Measurements from ENCODE around the gene CHAC1. TPM values are rescaled to one million over a fixed set of nuclear protein-coding genes. Genes with fewer than 3 reads are reported as not detected.
"Not testable (repeated sequence)": the region's sequence is repeated elsewhere in the genome, so short reads cannot be mapped to it uniquely, and the experiment has no call there.

The CHAC1 gene
- total RNA-seq, 1 donor from 2014 or later: 25.3 TPM

GRCh38 chr15:40949756-40950207 lies 3.5 kb upstream of the CHAC1 start:
- H3K36me3 ChIP-seq: no peaks in the 10 kb centered on the region
- no peaks in the 10 kb centered on the region for H3K27me3 ChIP-seq
- no peak for DNase-seq (ENCODE audit: extremely low spot score in 2 of 2)
- H3K4me1 ChIP-seq: peaks cover 20% of the 10 kb centered on the region
- intact Hi-C loops (cut with DNase I): loop anchor here (10.0 kb wide), 1 partner anchor 65 kb away; no protein-coding TSS in a partner anchor
- H3K9me3 ChIP-seq: no peaks in the 10 kb centered on the region
- H3K4me3 ChIP-seq: no peak overlapping the region
- H3K27ac ChIP-seq: no peak overlapping the region
- no peak for TF ChIP-seq POLR2AphosphoS5 (IDR thresholded peaks at IDR 0.05; ENCODE audit: insufficient read depth in 1 of 2, low read depth in 1 of 2)
- TF ChIP-seq CTCF (IDR thresholded peaks at IDR 0.05): no peak
- no peak for TF ChIP-seq POLR2A (IDR thresholded peaks at IDR 0.05)

- Histone ChIP-seq H3K27ac (no peak overlapping the region), H3K27me3 (no peaks in the 10 kb centered on the region), H3K4me3 (no peak overlapping the region), H3K9me3 (no peaks in the 10 kb centered on the region), H3K4me1 (peaks cover 20% of the 10 kb centered on the region), H3K36me3 (no peaks in the 10 kb centered on the region)
- DNase-seq (ENCODE audit: extremely low spot score in 2 of 2): no peak
- intact Hi-C loops (cut with DNase I): no loop called here
- TF ChIP-seq POLR2A (IDR thresholded peaks at IDR 0.05): no peak
- no peak for TF ChIP-seq CTCF (IDR thresholded peaks at IDR 0.05)
- no peak for TF ChIP-seq POLR2AphosphoS5 (IDR thresholded peaks at IDR 0.05; ENCODE audit: insufficient read depth in 1 of 2, low read depth in 1 of 2)
Measured at GRCh38 chr15:40951764-40952163, 1.5 kb upstream of the CHAC1 start.

- H3K27ac ChIP-seq: peak overlapping the region; percentile 58
- intact Hi-C loops (cut with DNase I): no loop called here
- H3K9me3 ChIP-seq: no peaks in the 10 kb centered on the region
- no peak for DNase-seq (ENCODE audit: extremely low spot score in 2 of 2)
- peaks cover 20% of the 10 kb centered on the region for H3K4me1 ChIP-seq
- H3K27me3 ChIP-seq: no peaks in the 10 kb centered on the region
- TF ChIP-seq CTCF (IDR thresholded peaks at IDR 0.05): no peak
- no peak for TF ChIP-seq POLR2A (IDR thresholded peaks at IDR 0.05)
- TF ChIP-seq POLR2AphosphoS5 (IDR thresholded peaks at IDR 0.05; ENCODE audit: insufficient read depth in 1 of 2, low read depth in 1 of 2): no peak
- no peaks in the 10 kb centered on the region for H3K36me3 ChIP-seq
- peak overlapping the region; percentile 65 to 67 for H3K4me3 ChIP-seq
Measured at GRCh38 chr15:40952301-40952900, 870 bp upstream of the CHAC1 start.

- intact Hi-C loops (cut with DNase I): no loop called here
- H3K36me3 ChIP-seq: no peaks in the 10 kb centered on the region
- DNase-seq (ENCODE audit: extremely low spot score in 2 of 2): no peak
- no peaks in the 10 kb centered on the region for H3K27me3 ChIP-seq
- H3K4me1 ChIP-seq: peaks cover 20% of the 10 kb centered on the region
- H3K9me3 ChIP-seq: no peaks in the 10 kb centered on the region
- TF ChIP-seq POLR2AphosphoS5 (IDR thresholded peaks at IDR 0.05; ENCODE audit: insufficient read depth in 1 of 2, low read depth in 1 of 2): no peak
- no peak for TF ChIP-seq POLR2A (IDR thresholded peaks at IDR 0.05)
- TF ChIP-seq CTCF (IDR thresholded peaks at IDR 0.05): no peak
- H3K27ac ChIP-seq: no peak overlapping the region
- peak overlapping the region; percentile 65 to 67 for H3K4me3 ChIP-seq
Measured at GRCh38 chr15:40953713-40954074, 423 bp downstream of the CHAC1 start.

GRCh38 chr15:40954158-40954848 lies 1.0 kb downstream of the CHAC1 start:
- H3K4me3 ChIP-seq; H3K9me3 ChIP-seq; intact Hi-C loops (cut with DNase I); H3K36me3 ChIP-seq; H3K27me3 ChIP-seq; DNase-seq (ENCODE audit: extremely low spot score in 2 of 2); H3K27ac ChIP-seq: not testable (repeated sequence)
- H3K4me1 ChIP-seq: peaks cover 20% of the 10 kb centered on the region
